GM20431 (cell line): ENCODE results near the gene ZDHHC14.

Experiments used
- in situ Hi-C: fragments of 300-500 bp; cut with MseI, MboI; formaldehyde crosslinking; loops from one replicate; pipeline ENCODE4 v1.15.0; 2020; ENCODE audit warnings: low sequenced_read_pairs; ENCODE audit not compliant: unreplicated experiment

ZDHHC14 gene

GRCh38 chr6:157629220-157629619, 248.2 kb downstream of the ZDHHC14 start:
- in situ Hi-C loops, result no loop called here

- in situ Hi-C loops, result no loop called here
Measured at GRCh38 chr6:157630463-157631080, 249.6 kb downstream of the ZDHHC14 start.

- in situ Hi-C loops, result no loop called here
Measured at GRCh38 chr6:157631412-157631811, 250.4 kb downstream of the ZDHHC14 start.

- in situ Hi-C loops, result no loop called here
Measured at GRCh38 chr6:157631838-157632614, 251.0 kb downstream of the ZDHHC14 start.

GRCh38 chr6:157632821-157633220, 251.8 kb downstream of the ZDHHC14 start:
- in situ Hi-C loops, result no loop called here

- in situ Hi-C loops, result no loop called here
Measured at GRCh38 chr6:157634546-157634945, 253.6 kb downstream of the ZDHHC14 start.

GRCh38 chr6:157635388-157636244, 254.6 kb downstream of the ZDHHC14 start:
- in situ Hi-C loops, result no loop called here

- in situ Hi-C loops, result no loop called here
Measured at GRCh38 chr6:157637516-157637915, 256.5 kb downstream of the ZDHHC14 start.

GRCh38 chr6:157637941-157638662, 257.1 kb downstream of the ZDHHC14 start:
- in situ Hi-C loops, result no loop called here

- in situ Hi-C loops, result no loop called here
Measured at GRCh38 chr6:157638779-157639178, 257.8 kb downstream of the ZDHHC14 start.

GRCh38 chr6:157640746-157641451, 259.9 kb downstream of the ZDHHC14 start:
- in situ Hi-C loops, result no loop called here

- in situ Hi-C loops, result no loop called here
Measured at GRCh38 chr6:157641837-157642236, 260.8 kb downstream of the ZDHHC14 start.

- in situ Hi-C loops, result no loop called here
Measured at GRCh38 chr6:157642736-157643135, 261.7 kb downstream of the ZDHHC14 start.

GRCh38 chr6:157644043-157644810, 263.2 kb downstream of the ZDHHC14 start:
- in situ Hi-C loops, result no loop called here

GRCh38 chr6:157645201-157645795, 264.3 kb downstream of the ZDHHC14 start:
- in situ Hi-C loops, result no loop called here

GRCh38 chr6:157646012-157646411, 265.0 kb downstream of the ZDHHC14 start:
- in situ Hi-C loops, result no loop called here

GRCh38 chr6:157647261-157647915, 266.4 kb downstream of the ZDHHC14 start:
- in situ Hi-C loops, result no loop called here

- in situ Hi-C loops, result no loop called here
Measured at GRCh38 chr6:157648561-157648960, 267.6 kb downstream of the ZDHHC14 start.
